Tibial artery (tissue), 4 donors: Measurements from ENCODE around the gene MARCKSL1.

Experiments
- DNase-seq, 2 donors: peaks; one replicate each; pipeline ENCODE4 v3.0.0-alpha.2; 2019
- H3K27ac ChIP-seq, 2 donors: fragments of 200-600 bp; sonication (generic) in 1 of 2; 1 replicate in 1 of 2; 2 replicates in 1 of 2; pipeline ENCODE4 v1.5.1; 2018 to 2019; ENCODE audit warnings: mild to moderate bottlenecking in 1 of 2
- H3K27me3 ChIP-seq, 2 donors: fragments of 200-600 bp; sonication (generic) in 1 of 2; one replicate each; pipeline versions ENCODE4 v1.5.1 to v1.6.0; 2016 to 2019
- H3K36me3 ChIP-seq, 3 donors: fragments of 200-600 bp; sonication (generic) in 2 of 3; one replicate each; pipeline ENCODE4 v1.5.1; 2016 to 2019; ENCODE audit warnings: mild to moderate bottlenecking in 2 of 3
- H3K4me1 ChIP-seq, 4 donors: fragments of 200-600 bp; sonication (generic) in 2 of 4; 1 replicate in 3 of 4; 2 replicates in 1 of 4; pipeline ENCODE4 v1.5.1; 2016 to 2019
- H3K4me3 ChIP-seq, 2 donors: fragments of 200-600 bp; sonication (generic) in 1 of 2; 1 replicate in 1 of 2; 2 replicates in 1 of 2; pipeline ENCODE4 v1.5.1; 2018 to 2019; ENCODE audit warnings: mild to moderate bottlenecking in 2 of 2
- H3K9me3 ChIP-seq, 3 donors: fragments of 200-600 bp; sonication (generic) in 1 of 3; one replicate each; pipeline ENCODE4 v1.5.1; 2016 to 2019
- CTCF ChIP-seq, 2 experiments: fragments of 200-600 bp in 1 of 2; fragments of 450-650 bp in 1 of 2; IDR thresholded peaks; one replicate each; pipeline ENCODE4 v1.5.1; 2017 to 2019; ENCODE audit warnings: antibody characterized with exemption in 2 of 2, mild to moderate bottlenecking in 1 of 2, moderate library complexity in 1 of 2
- intact Hi-C: fragments of 100-400 bp; cut with DNase I; formaldehyde crosslinking; loops from one replicate; pipeline ENCODE4 v1.15.0; 2023; ENCODE audit warnings: low total_unique reads

Gene MARCKSL1

GRCh38 chr1:32329931-32330466, 6.0 kb downstream of the MARCKSL1 start:
- Histone ChIP-seq H3K36me3 (peaks cover 73 to 80% (median 75%) of the 10 kb centered on the region in 3 donors), H3K27ac (no peak overlapping the region), H3K4me3 (no peak overlapping the region), H3K9me3 (no peaks in the 10 kb centered on the region), H3K27me3 (peaks cover 0 to 3% of the 10 kb centered on the region in 2 donors), H3K4me1 (peaks cover 0 to 7% (median 4%) of the 10 kb centered on the region in 4 donors)
- intact Hi-C loops, result no loop called here
- DNase-seq, result no peak
- no peak for TF ChIP-seq CTCF (IDR thresholded peaks at IDR 0.05)

- intact Hi-C loops, result no loop called here
- no peak overlapping the region for H3K4me3 ChIP-seq
- H3K9me3 ChIP-seq, result no peaks in the 10 kb centered on the region
- H3K36me3 ChIP-seq, result peaks cover 74 to 99% (median 75%) of the 10 kb centered on the region in 3 donors
- no peak for TF ChIP-seq CTCF (IDR thresholded peaks at IDR 0.05)
- H3K27me3 ChIP-seq, result no peaks in the 10 kb centered on the region
- H3K27ac ChIP-seq, result no peak overlapping the region
- no peaks in the 10 kb centered on the region for H3K4me1 ChIP-seq
- DNase-seq, result no peak
These were observed 8.8 kb downstream of the MARCKSL1 start for GRCh38 chr1:32327204-32327603.

- H3K4me3 ChIP-seq, result no peak overlapping the region
- intact Hi-C loops, result no loop called here
- TF ChIP-seq CTCF (IDR thresholded peaks at IDR 0.05), result no peak
- H3K36me3 ChIP-seq, result peaks cover 40 to 88% (median 44%) of the 10 kb centered on the region in 3 donors
- H3K27ac ChIP-seq, result no peak overlapping the region
- no peaks in the 10 kb centered on the region for H3K27me3 ChIP-seq
- H3K4me1 ChIP-seq, result no peaks in the 10 kb centered on the region
- DNase-seq, result no peak
- H3K9me3 ChIP-seq, result no peaks in the 10 kb centered on the region
These were observed 14.2 kb downstream of the MARCKSL1 start for GRCh38 chr1:32321712-32322291.

- H3K27ac ChIP-seq, result no peak overlapping the region
- no peaks in the 10 kb centered on the region for H3K4me1 ChIP-seq
- H3K36me3 ChIP-seq, result peaks cover 16 to 64% (median 23%) of the 10 kb centered on the region in 3 donors
- H3K9me3 ChIP-seq, result no peaks in the 10 kb centered on the region
- TF ChIP-seq CTCF (IDR thresholded peaks at IDR 0.05), result no peak
- no peak for DNase-seq
- no peak overlapping the region for H3K4me3 ChIP-seq
- intact Hi-C loops, result no loop called here
- H3K27me3 ChIP-seq, result no peaks in the 10 kb centered on the region
These were observed 17.7 kb downstream of the MARCKSL1 start for GRCh38 chr1:32318127-32318869.

- no peak for TF ChIP-seq CTCF (IDR thresholded peaks at IDR 0.05)
- Histone ChIP-seq H3K27me3 (no peaks in the 10 kb centered on the region), H3K36me3 (peaks cover 16 to 53% (median 23%) of the 10 kb centered on the region in 3 donors), H3K4me3 (no peak overlapping the region), H3K4me1 (no peaks in the 10 kb centered on the region), H3K9me3 (no peaks in the 10 kb centered on the region), H3K27ac (no peak overlapping the region)
- intact Hi-C loops, result no loop called here
- no peak for DNase-seq
These were observed 19.1 kb downstream of the MARCKSL1 start for GRCh38 chr1:32316903-32317277.
